ENCODE data around the gene TACR2.

Gene TACR2

GRCh38 chr10:69413221-69413865 is 3.4 kb downstream of the TACR2 start:
- TF ChIP-seq CTCF (IDR thresholded peaks at IDR 0.05; ENCODE audit: insufficient read depth, low read depth, low read length, missing control alignments): peak; percentile 59
- peak; percentile 65 for DNase-seq (ENCODE audit: low read depth)

GRCh38 chr10:69412232-69412790 is 4.4 kb downstream of the TACR2 start:
- DNase-seq (ENCODE audit: low read depth): no peak

More at GRCh38 chr10:69413221-69413865, 3.4 kb downstream of the TACR2 start:
- H3K4me3 ChIP-seq (ENCODE audit: low read length): no peak overlapping the region

GRCh38 chr10:69411476-69411875 is 5.2 kb downstream of the TACR2 start:
- peak; percentile 38 for DNase-seq (ENCODE audit: low read depth)
- H3K4me3 ChIP-seq (ENCODE audit: low read length): no peak overlapping the region
- no peak for TF ChIP-seq CTCF (IDR thresholded peaks at IDR 0.05; ENCODE audit: insufficient read depth, low read depth, low read length, missing control alignments)

More at GRCh38 chr10:69412232-69412790, 4.4 kb downstream of the TACR2 start:
- TF ChIP-seq CTCF (IDR thresholded peaks at IDR 0.05; ENCODE audit: insufficient read depth, low read depth, low read length, missing control alignments): no peak
- H3K4me3 ChIP-seq (ENCODE audit: low read length): no peak overlapping the region

GRCh38 chr10:69410487-69410886 is 6.2 kb downstream of the TACR2 start:
- no peak for DNase-seq (ENCODE audit: low read depth)
- no peak for TF ChIP-seq CTCF (IDR thresholded peaks at IDR 0.05; ENCODE audit: insufficient read depth, low read depth, low read length, missing control alignments)
- H3K4me3 ChIP-seq (ENCODE audit: low read length): no peak overlapping the region

GRCh38 chr10:69409968-69410367 is 6.8 kb downstream of the TACR2 start:
- DNase-seq (ENCODE audit: low read depth): no peak
- H3K4me3 ChIP-seq (ENCODE audit: low read length): no peak overlapping the region
- no peak for TF ChIP-seq CTCF (IDR thresholded peaks at IDR 0.05; ENCODE audit: insufficient read depth, low read depth, low read length, missing control alignments)

GRCh38 chr10:69409176-69409495 is 7.6 kb downstream of the TACR2 start:
- TF ChIP-seq CTCF (IDR thresholded peaks at IDR 0.05; ENCODE audit: insufficient read depth, low read depth, low read length, missing control alignments): no peak
- peak overlapping the region; percentile 28 for H3K4me3 ChIP-seq (ENCODE audit: low read length)

More at GRCh38 chr10:69409176-69409495, 7.6 kb downstream of the TACR2 start:
- no peak for DNase-seq (ENCODE audit: low read depth)
